Erythroblast (primary cell): ENCODE results near the gene ACOT12.

Source experiments
- GATA1 ChIP-seq: IDR thresholded peaks from 2 replicates; pipeline ENCODE4 v1.6.1; 2011; ENCODE audit warnings: low read depth, mild to moderate bottlenecking, control low read depth, low read length, moderate library complexity
- POLR2A ChIP-seq: IDR thresholded peaks from 2 replicates; pipeline ENCODE4 v1.6.1; 2011; ENCODE audit warnings: mild to moderate bottlenecking, low read length

- TF ChIP-seq POLR2A (no peak), GATA1 (no peak)
Observed at GRCh38 chr5:81361600-81361999, 32.3 kb downstream of the ACOT12 start.
